ENCODE data around the gene SLC25A43. TPM values are rescaled to one million over a fixed set of nuclear protein-coding genes. Genes with fewer than 3 reads are reported as not detected.
A peak's percentile ranks its signal among the peaks of the same experiment; 100 is the strongest.

The SLC25A43 gene
- total and polyA plus RNA-seq, 9 of the 15 experiments (the other 6 are each of a cell fraction or from before 2014, with no cell fraction given): 1.3 to 8.4 (median 4.0) TPM

GRCh38 chrX:119482481-119483480 lies 83.6 kb downstream of the SLC25A43 start (continued):
- TF ChIP-seq EP400 (IDR thresholded peaks at IDR 0.05) (peak; percentile 86), ETV5 (CRISPR knock-in tag; IDR thresholded peaks at IDR 0.05; ENCODE audit: low read depth) (peak; percentile 66), SAFB (IDR thresholded peaks at IDR 0.05; ENCODE audit: borderline replicate concordance, low read depth, low read length) (no peak), POLR2G (IDR thresholded peaks at IDR 0.05; ENCODE audit: low read depth, low read length) (peak; percentile 73), MAZ (CRISPR knock-in tag; conservative IDR thresholded peaks at IDR 0.05 in 1 of 2, IDR thresholded peaks at IDR 0.05 in 1 of 2) (peak in 1 of 2 experiments; percentile 38; a peak in 1 of 4 replicates), KDM4B (IDR thresholded peaks at IDR 0.05; ENCODE audit: borderline replicate concordance in 2 of 2, low read depth in 1 of 2) (no peak), CTCF (IDR thresholded peaks at IDR 0.05 in 2 of 3, conservative IDR thresholded peaks at IDR 0.05 in 1 of 3; ENCODE audit: insufficient read depth in 2 of 3, low read depth in 1 of 3, low read length in 3 of 3) (peak; percentile 62 to 84 (median 77); a peak in 5 of 6 replicates), TFAM (CRISPR knock-in tag; conservative IDR thresholded peaks at IDR 0.05) (no peak), ZNF263 (CRISPR knock-in tag; IDR thresholded peaks at IDR 0.05; ENCODE audit: borderline replicate concordance) (peak; percentile 42; the same call in 1 of the 2 replicates), BRF1 (IDR thresholded peaks at IDR 0.05; ENCODE audit: borderline replicate concordance, extremely low read depth, insufficient read length) (no peak), RNF2 (IDR thresholded peaks at IDR 0.05) (0 out of 2 replicates have a peak, but pooled peaks have one; percentile 27), CREB1 (IDR thresholded peaks at IDR 0.05) (no peak), CREB1 (CRISPR knock-in tag; IDR thresholded peaks at IDR 0.05) (peak; percentile 21; the same call in 1 of the 2 replicates), TFAP4 (CRISPR knock-in tag; IDR thresholded peaks at IDR 0.05; ENCODE audit: borderline replicate concordance) (peak; percentile 67; the same call in 1 of the 2 replicates), ZNF445 (CRISPR knock-in tag; IDR thresholded peaks at IDR 0.05; ENCODE audit: low read depth) (no peak), FOXM1 (IDR thresholded peaks at IDR 0.05; ENCODE audit: low read depth) (no peak), FOXM1 (CRISPR knock-in tag; IDR thresholded peaks at IDR 0.05; ENCODE audit: low read depth) (0 out of 2 replicates have a peak, but pooled peaks have one; percentile 36)
- TF ChIP-seq, protein P1, sequence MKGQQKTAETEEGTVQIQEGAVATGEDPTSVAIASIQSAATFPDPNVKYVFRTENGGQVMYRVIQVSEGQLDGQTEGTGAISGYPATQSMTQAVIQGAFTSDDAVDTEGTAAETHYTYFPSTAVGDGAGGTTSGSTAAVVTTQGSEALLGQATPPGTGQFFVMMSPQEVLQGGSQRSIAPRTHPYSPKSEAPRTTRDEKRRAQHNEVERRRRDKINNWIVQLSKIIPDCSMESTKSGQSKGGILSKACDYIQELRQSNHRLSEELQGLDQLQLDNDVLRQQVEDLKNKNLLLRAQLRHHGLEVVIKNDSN (CRISPR knock-in tag; IDR thresholded peaks at IDR 0.05): peak; percentile 86
- TF ChIP-seq, protein P2, sequence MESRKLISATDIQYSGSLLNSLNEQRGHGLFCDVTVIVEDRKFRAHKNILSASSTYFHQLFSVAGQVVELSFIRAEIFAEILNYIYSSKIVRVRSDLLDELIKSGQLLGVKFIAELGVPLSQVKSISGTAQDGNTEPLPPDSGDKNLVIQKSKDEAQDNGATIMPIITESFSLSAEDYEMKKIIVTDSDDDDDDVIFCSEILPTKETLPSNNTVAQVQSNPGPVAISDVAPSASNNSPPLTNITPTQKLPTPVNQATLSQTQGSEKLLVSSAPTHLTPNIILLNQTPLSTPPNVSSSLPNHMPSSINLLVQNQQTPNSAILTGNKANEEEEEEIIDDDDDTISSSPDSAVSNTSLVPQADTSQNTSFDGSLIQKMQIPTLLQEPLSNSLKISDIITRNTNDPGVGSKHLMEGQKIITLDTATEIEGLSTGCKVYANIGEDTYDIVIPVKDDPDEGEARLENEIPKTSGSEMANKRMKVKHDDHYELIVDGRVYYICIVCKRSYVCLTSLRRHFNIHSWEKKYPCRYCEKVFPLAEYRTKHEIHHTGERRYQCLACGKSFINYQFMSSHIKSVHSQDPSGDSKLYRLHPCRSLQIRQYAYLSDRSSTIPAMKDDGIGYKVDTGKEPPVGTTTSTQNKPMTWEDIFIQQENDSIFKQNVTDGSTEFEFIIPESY (CRISPR knock-in tag; IDR thresholded peaks at IDR 0.05): peak; percentile 79
